Right lung (tissue), 5 donors: ENCODE measurements around the gene RNF149. TPM values are rescaled to one million over a fixed set of nuclear protein-coding genes. Genes with fewer than 3 reads are reported as not detected.
"Not testable (repeated sequence)": the region's sequence is repeated elsewhere in the genome, so short reads cannot be mapped to it uniquely, and the experiment has no call there.

Experiments
- DNase-seq, 2 donors: peaks; one replicate each; pipeline ENCODE4 v3.0.0-alpha.2; 2013
- polyA plus RNA-seq, 5 donors: library from polyadenylated mRNA; unstranded; fragments of 120-200 nt; gene quantifications; one replicate each; pipeline versions ENCODE4 v1.2.1 to v1.2.3, GENCODE V29; 2013; ENCODE audit warnings: inconsistent platforms in 1 of 5, low replicate concordance in 1 of 5; ENCODE audit not compliant: insufficient read length in 5 of 5, insufficient read depth in 1 of 5

The RNF149 gene
- polyA plus RNA-seq, 5 donors: 48.9 to 69.0 (median 57.9) TPM

GRCh38 chr2:101332885-101333766 lies 24.6 kb upstream of the RNF149 start:
- no peak for DNase-seq

GRCh38 chr2:101331202-101331601 lies 22.7 kb upstream of the RNF149 start:
- no peak for DNase-seq

GRCh38 chr2:101330253-101330933 lies 21.9 kb upstream of the RNF149 start:
- no peak for DNase-seq

- DNase-seq: no peak
These were observed 20.5 kb upstream of the RNF149 start for GRCh38 chr2:101329026-101329425.

GRCh38 chr2:101328474-101329007 lies 20.0 kb upstream of the RNF149 start:
- DNase-seq: no peak

DNA sequence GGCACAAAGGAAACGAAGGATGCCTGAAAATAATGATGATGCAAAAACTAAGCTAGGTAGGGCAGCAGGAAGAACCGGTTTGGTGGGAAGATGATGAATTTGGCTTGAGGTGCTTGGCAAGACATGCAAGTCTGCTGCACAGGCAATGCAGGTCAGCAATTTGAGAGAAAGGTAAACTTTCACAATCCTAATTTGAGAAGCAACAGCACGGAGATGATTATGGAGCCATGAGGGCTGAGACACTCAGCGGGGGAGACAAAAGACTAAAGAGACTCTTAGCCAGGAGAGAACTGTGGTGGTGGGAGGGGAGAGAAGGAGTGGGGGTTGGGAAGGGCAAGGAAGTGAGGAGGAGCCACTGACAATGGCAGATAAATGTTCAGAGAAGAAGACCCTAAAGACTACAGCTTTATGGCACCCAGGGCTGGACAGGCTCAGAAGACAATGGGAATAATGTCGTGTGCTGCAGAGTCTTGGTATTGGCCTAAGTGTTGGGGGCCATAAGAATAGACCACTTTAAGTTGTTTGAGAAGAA lies 19.4 kb upstream of the RNF149 start:
- peak in 1 of 2 donors; percentile 55 for DNase-seq

DNA sequence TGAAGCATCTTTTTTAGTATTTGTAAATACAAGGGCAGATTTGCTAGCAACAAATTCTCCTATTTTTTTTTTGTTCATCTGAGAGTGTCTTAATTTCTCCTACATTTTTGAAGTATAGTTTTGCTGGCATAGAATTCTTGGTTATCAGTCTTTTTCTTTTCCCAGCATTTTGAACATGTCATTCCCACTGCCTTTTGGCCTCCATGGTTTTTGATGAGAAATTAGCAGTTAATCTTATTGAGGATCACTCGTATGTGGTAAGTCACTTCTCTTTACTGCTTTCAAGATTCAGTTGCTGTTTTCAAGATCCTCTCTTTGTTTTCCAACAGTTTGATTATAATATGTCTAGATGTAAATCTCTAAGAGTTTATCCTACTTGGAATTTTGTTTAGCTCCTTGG lies 16.9 kb upstream of the RNF149 start:
- DNase-seq: no peak

DNA sequence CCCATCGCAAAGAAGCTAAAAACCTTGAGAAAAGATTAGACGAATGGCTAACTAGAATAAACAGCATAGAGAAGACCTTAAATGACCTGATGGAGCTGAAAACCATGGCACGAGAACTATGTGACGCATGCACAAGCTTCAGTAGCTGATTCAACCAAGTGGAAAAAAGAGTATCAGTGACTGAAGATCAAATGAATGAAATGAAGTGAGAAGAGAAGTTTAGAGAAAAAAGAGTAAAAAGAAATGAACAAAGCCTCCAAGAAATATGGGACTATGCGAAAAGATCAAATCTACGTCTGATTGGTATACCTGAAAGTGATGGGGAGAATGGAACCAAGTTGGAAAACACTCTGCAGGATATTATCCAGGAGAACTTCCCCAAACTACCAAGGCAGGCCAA lies 8.1 kb upstream of the RNF149 start:
- DNase-seq: not testable (repeated sequence)

GRCh38 chr2:101311696-101312017 lies 3.2 kb upstream of the RNF149 start:
- DNase-seq: no peak

DNA sequence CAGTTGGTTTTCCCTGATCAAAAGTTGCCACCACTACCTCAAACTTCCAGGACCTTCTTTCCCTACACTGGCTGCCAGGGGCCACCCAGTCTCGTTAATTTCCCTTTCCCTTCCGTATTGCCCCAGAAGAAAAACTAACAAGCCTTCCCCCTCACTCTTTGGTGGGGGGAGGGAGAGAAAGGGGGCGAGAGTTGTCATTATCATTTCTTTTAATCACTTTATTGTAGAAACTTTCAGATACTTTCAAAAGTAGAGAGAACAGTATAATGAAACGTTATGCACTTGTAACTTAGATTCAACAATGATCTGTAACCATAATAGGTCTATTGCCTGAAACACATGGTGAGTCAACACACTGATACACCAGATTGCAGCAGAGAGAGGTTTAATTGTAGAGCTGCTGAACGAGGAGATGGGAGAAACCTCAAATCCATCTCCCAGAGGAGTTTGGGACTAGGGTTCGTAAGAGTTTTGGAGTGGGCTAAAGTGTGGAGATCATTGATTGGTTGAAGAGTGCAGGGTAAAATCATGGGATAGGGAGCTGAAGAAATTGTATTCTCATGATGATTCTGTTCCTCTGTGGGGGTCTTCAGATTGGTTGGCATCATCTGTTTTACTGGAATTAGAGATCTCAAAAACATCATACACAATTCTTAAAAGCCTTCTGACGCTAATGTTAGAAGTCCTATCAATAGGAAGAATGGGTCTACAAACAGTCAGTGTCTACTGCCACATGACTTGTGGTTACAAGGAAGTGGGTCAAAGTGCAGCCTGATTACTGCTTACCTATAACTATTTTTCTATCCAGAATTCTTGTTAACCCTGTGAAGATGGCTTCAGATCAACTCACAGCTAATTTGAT lies 2.6 kb upstream of the RNF149 start:
- no peak for DNase-seq

GRCh38 chr2:101310090-101310833 lies 1.8 kb upstream of the RNF149 start:
- DNase-seq: no peak

- no peak for DNase-seq
These were observed 510 bp downstream of the RNF149 start for GRCh38 chr2:101307950-101308431.

DNA sequence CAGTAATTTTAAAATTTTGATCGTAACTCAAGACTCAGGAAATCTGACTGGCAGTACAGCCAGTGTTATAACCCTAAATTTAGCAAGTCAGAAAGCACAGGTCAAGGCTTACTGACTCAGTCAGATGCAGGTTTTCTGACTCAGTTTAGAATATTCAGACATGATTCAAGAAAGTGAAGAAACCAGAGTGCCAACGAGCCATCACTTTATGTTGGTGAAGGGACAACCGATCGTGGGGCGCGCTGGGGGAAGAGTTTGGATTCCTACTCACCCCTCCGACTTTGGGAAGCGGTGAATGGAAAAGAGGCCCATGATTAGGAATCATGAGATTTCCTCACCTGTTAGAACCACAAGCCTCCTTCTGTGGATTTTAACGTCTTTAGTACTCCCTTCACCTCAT lies 998 bp downstream of the RNF149 start:
- no peak for DNase-seq

DNA sequence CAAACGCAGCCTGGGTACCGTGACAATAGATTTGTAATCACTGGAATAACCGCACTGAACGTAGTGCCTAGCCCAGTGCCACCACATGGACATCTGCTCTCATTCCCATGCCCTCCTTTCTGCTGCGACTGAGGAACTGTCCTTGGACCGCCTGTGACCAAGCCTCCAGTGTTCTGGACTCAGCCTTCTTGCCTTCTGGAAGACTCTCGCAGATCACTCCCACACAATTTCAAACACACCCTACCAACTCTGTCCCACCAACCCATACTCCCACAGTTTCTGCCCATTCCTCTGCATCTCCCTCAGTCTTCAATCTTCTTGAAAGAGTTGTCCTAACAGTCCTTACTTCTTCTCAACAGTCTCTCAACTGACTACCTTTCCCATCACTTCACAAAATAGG lies 2.1 kb downstream of the RNF149 start:
- no peak for DNase-seq

GRCh38 chr2:101305492-101306078 lies 2.9 kb downstream of the RNF149 start:
- DNase-seq: no peak

DNA sequence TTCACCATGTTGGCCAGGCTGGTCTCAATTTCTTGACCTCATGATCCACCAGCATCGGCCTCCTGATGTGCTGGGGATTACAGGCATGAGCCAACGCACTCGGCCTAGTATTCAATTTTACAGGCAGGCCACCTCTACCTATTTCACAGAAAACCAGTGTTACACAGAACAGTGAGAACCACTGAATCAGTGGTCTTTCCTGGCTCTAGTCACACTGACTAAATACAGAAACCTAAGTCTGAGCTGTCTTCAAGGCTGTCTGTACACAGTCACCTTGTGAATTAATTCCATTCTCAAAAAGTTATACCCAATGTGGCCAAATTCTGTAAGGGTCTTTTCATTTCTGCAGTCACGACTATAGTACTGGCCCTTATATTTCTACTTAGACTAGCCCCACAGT lies 3.5 kb downstream of the RNF149 start:
- DNase-seq: no peak

- DNase-seq: no peak
These were observed 4.8 kb downstream of the RNF149 start for GRCh38 chr2:101303688-101304087.

DNA sequence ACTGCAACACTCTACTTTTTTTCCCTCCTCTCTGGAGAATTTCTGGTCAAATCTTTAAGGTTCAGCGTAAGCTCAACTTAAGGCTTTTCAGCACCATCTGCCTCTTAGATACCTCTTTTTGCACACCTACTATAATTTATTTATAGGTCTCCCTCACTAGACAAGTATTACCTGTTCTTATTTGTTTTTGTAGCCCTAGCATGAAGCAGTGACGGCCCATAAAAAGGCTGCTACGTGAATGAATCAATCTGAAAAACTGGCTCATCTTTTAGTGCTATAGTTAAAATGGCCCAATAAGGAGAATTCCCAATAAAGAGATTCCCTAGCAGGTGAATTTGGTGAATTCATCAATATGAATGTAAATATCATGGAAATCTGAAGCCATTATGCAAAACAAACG lies 6.5 kb downstream of the RNF149 start:
- DNase-seq: no peak

GRCh38 chr2:101300836-101301235 lies 7.7 kb downstream of the RNF149 start:
- DNase-seq: no peak

DNA sequence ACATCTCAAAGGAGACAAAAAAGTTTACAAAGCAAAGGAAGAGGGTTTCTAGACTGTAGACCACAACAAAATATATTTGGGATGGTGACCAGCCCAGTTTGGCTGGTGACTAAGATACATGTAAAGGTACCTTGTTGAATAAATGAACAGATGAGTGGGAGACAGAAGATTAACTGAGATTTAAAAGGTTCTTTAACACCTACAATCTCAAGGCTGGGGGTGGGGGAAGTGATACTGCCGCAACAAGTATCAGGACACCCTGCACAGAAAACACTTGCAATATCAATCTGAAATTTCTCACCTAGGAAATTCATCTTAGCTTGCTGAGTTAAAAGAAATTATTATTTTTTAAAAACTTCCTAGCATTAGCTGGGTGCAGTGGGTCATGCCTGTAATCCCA lies 8.3 kb downstream of the RNF149 start:
- DNase-seq: no peak

GRCh38 chr2:101299604-101300003 lies 8.9 kb downstream of the RNF149 start:
- no peak for DNase-seq
